Measurements from ENCODE around the gene SNX27. TPM values are rescaled to one million over a fixed set of nuclear protein-coding genes. Genes with fewer than 3 reads are reported as not detected.

Gene SNX27
- total RNA-seq, 6 experiments from 2014 or later = 14.9 to 21.4 (median 16.9) TPM

DNA sequence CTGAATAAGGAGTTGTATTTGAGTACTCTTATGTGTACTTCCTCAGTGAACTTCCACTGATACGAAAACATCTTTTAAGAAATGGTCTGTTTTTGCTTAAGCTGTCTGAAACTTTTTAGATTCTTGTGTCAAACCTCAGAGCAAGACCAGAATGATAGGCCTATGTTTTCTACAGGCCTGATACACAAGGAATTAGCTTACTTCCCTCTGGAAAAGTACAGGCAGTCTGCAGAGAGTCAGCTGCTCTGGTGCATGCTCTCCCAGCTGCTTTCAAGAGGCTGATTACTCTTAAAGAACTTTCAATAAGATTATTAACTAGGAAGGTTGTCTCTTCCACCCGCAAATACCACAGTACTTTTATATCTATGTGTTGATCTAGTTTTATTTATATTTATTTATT lies 9.5 kb downstream of the SNX27 start:
- Histone ChIP-seq H3K36me3 (no peaks in the 10 kb centered on the region), H3K9me3 (no peaks in the 10 kb centered on the region), H3K27me3 (no peaks in the 10 kb centered on the region), H3K4me1 (peaks cover 0 to 29% (median 13%) of the 10 kb centered on the region in 4 donors), H3K27ac (peak overlapping the region in 1 of 3 donors; percentile 34), H3K4me3 (no peak overlapping the region)
- intact Hi-C loops (cut with DNase I) = no loop called here
- WGBS (ENCODE audit: insufficient coverage, low coverage, low lambda C conversion rate, missing lambda C conversion rate) = 58% methylated on average over 2 of the region's 2 CpGs
- peak in 2 of 4 donors; percentile 45 to 59 for ATAC-seq
- TF ChIP-seq, protein P1, sequence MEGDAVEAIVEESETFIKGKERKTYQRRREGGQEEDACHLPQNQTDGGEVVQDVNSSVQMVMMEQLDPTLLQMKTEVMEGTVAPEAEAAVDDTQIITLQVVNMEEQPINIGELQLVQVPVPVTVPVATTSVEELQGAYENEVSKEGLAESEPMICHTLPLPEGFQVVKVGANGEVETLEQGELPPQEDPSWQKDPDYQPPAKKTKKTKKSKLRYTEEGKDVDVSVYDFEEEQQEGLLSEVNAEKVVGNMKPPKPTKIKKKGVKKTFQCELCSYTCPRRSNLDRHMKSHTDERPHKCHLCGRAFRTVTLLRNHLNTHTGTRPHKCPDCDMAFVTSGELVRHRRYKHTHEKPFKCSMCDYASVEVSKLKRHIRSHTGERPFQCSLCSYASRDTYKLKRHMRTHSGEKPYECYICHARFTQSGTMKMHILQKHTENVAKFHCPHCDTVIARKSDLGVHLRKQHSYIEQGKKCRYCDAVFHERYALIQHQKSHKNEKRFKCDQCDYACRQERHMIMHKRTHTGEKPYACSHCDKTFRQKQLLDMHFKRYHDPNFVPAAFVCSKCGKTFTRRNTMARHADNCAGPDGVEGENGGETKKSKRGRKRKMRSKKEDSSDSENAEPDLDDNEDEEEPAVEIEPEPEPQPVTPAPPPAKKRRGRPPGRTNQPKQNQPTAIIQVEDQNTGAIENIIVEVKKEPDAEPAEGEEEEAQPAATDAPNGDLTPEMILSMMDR (IDR thresholded peaks at IDR 0.05) = no peak
- no peak for TF ChIP-seq POLR2A (IDR thresholded peaks at IDR 0.05)
- no peak for DNase-seq

GRCh38 chr1:151624783-151625182 lies 12.9 kb downstream of the SNX27 start:
- H3K4me3 ChIP-seq = no peak overlapping the region
- intact Hi-C loops (cut with DNase I) = no loop called here
- no peak for ATAC-seq
- TF ChIP-seq, protein P1 (IDR thresholded peaks at IDR 0.05) = no peak
- TF ChIP-seq POLR2A (IDR thresholded peaks at IDR 0.05) = no peak
- no peak for DNase-seq
- no peaks in the 10 kb centered on the region for H3K36me3 ChIP-seq
- peaks cover 0 to 11% (median 5%) of the 10 kb centered on the region in 4 donors for H3K4me1 ChIP-seq
- no peak overlapping the region for H3K27ac ChIP-seq
- no peaks in the 10 kb centered on the region for H3K9me3 ChIP-seq
- no peaks in the 10 kb centered on the region for H3K27me3 ChIP-seq
- WGBS (ENCODE audit: insufficient coverage, low coverage, low lambda C conversion rate, missing lambda C conversion rate) = 94% methylated on average over 3 of the region's 3 CpGs

DNA sequence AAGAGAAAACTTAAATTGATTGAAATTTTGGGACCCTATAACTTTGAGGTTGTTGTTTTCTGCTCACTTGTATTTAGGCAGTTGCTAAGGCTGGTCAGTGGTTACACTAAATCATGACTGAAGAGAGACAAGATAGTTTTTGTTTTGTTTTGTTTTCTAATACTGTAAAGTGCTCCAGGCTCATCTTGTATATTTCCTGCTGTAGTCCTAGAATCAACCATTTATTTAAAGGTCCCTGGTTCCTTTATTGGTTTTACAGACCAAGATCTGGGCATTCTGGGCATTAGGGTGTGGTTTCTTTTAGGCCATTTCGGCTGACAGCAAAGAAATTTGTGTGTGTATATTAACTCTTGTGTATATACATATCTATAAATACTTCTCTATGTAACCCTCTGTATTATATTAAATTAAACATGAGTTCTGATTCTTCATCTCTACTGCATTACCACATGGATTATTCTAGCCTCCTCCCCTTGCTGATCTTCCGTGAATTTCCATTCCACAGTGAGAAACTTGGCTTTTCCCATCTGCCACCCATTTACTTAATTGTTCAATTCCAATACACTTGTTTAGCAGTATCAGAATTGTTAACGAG lies 15.0 kb downstream of the SNX27 start:
- Histone ChIP-seq H3K36me3 (no peaks in the 10 kb centered on the region), H3K27ac (no peak overlapping the region), H3K9me3 (no peaks in the 10 kb centered on the region), H3K27me3 (no peaks in the 10 kb centered on the region), H3K4me1 (no peaks in the 10 kb centered on the region), H3K4me3 (no peak overlapping the region)
- DNase-seq = no peak
- no peak for ATAC-seq
- WGBS (ENCODE audit: insufficient coverage, low coverage, low lambda C conversion rate, missing lambda C conversion rate) = 98% methylated on average over 3 of the region's 3 CpGs
- no peak for TF ChIP-seq POLR2A (IDR thresholded peaks at IDR 0.05)
- TF ChIP-seq, protein P1 (IDR thresholded peaks at IDR 0.05) = no peak
- intact Hi-C loops (cut with DNase I) = no loop called here

GRCh38 chr1:151629278-151629677 lies 17.4 kb downstream of the SNX27 start:
- Histone ChIP-seq H3K36me3 (no peaks in the 10 kb centered on the region), H3K9me3 (no peaks in the 10 kb centered on the region), H3K4me1 (no peaks in the 10 kb centered on the region), H3K27ac (no peak overlapping the region), H3K27me3 (no peaks in the 10 kb centered on the region), H3K4me3 (no peak overlapping the region)
- intact Hi-C loops (cut with DNase I) = no loop called here
- 75% methylated on average over 9 of the region's 9 CpGs for WGBS (ENCODE audit: insufficient coverage, low coverage, low lambda C conversion rate, missing lambda C conversion rate)
- ATAC-seq = no peak
- no peak for DNase-seq
- TF ChIP-seq, protein P1 (IDR thresholded peaks at IDR 0.05) = no peak

All from right lobe of liver (tissue), 6 donors.